GM20000 (cell line): ENCODE data around the gene DHRS13.

ENCODE experiments used
- DNase-seq: peaks from one replicate; pipeline ENCODE4 v3.0.0; 2012; ENCODE audit warnings: low spot score
- TF ChIP-seq, protein P1 (sequence below): IDR thresholded peaks from 2 replicates; pipeline ENCODE4 v1.5.1; 2012; ENCODE audit warnings: mild to moderate bottlenecking, control low read depth; ENCODE audit errors: extremely low read depth, missing control alignments

Gene DHRS13, protein sequence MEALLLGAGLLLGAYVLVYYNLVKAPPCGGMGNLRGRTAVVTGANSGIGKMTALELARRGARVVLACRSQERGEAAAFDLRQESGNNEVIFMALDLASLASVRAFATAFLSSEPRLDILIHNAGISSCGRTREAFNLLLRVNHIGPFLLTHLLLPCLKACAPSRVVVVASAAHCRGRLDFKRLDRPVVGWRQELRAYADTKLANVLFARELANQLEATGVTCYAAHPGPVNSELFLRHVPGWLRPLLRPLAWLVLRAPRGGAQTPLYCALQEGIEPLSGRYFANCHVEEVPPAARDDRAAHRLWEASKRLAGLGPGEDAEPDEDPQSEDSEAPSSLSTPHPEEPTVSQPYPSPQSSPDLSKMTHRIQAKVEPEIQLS

DNA sequence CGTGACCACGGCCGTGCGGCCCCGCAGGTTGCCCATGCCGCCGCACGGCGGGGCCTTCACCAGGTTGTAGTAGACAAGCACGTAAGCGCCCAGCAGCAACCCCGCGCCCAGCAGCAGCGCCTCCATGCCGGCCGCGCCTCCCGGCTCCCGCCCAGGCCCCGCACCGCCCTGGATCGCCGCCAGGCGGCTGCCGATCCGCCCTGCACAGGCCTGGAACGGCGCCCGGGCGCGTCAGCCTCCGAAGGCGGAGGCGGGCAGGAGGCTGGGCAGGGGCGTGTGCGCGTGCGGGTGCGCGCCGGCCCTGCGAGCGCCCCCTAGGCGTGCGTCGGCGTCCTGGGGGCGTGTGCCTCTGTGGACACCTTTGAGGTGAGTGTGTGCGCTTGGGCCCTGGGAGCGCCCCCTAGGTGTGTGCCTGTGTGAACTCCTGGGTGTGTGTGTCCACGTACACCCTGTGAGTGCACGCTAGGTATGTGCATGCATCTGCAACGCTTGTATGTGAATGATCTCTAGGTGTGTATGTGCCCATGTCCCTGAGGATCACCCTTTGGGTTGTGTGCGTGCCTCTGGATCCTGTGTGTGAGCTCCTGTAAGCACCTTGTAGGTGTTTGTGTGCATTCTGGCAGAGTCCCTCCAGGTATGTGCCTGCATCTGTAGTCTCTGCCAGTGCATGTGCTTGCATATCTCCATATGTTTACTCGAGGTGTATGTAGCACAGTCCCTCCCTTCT lies at the start of gene DHRS13:
TSS of gene DHRS13 (minus strand) at position 261 of the 727 bp plus-strand sequence. CDS start at position 126, 135 bp downstream.
- TF ChIP-seq, protein P1, sequence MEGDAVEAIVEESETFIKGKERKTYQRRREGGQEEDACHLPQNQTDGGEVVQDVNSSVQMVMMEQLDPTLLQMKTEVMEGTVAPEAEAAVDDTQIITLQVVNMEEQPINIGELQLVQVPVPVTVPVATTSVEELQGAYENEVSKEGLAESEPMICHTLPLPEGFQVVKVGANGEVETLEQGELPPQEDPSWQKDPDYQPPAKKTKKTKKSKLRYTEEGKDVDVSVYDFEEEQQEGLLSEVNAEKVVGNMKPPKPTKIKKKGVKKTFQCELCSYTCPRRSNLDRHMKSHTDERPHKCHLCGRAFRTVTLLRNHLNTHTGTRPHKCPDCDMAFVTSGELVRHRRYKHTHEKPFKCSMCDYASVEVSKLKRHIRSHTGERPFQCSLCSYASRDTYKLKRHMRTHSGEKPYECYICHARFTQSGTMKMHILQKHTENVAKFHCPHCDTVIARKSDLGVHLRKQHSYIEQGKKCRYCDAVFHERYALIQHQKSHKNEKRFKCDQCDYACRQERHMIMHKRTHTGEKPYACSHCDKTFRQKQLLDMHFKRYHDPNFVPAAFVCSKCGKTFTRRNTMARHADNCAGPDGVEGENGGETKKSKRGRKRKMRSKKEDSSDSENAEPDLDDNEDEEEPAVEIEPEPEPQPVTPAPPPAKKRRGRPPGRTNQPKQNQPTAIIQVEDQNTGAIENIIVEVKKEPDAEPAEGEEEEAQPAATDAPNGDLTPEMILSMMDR = peak; percentile 85
- DNase-seq = peak; percentile 97

DNA sequence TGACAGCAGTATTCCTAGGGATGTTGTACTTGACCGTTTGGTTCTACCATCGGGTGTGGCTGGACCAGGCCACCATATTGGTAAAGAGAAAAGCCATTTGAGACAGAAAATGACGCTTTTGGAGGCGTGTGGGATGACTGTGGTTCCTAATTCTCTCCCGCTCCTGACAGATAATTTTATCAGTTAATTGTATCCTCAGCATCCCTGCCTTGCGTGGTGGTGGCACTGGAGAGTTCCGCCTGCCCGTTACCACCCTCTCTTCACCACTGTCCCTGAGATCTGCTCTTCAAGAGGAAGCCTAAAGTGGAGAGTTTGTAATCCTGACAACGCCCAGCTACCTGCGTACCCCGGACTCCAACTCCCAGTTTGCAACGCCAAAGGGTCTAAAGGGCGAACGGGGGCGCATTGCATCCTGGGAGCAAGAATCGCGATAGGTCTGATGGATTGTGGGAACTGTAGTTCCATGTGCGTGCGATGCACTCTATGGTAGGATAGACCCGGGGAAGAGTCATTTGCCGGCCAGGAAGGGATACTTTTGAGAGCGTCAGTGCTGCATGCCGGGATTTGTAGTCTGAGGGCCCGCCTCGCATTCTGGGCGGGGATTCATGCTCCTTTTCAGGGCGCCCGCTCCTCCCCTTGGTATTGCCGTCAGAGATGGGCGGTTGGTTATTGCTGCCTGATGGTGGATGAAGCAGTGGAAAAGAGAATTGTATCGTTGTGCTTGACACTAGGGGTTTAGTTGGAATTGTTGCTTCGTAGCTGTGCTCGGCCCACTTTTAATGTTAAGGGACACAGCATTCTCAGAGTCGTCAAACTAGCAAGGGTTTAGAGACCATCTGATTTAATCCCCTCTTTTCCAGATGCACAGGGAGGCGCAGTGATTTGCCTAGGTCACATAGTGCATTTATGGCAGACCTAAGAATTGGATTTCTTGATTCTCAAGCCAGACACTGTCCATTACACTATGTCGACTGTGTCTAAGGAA lies 49.4 kb upstream of the DHRS13 start:
- peak; percentile 91 for DNase-seq
- TF ChIP-seq, protein P1 = no peak

DNA sequence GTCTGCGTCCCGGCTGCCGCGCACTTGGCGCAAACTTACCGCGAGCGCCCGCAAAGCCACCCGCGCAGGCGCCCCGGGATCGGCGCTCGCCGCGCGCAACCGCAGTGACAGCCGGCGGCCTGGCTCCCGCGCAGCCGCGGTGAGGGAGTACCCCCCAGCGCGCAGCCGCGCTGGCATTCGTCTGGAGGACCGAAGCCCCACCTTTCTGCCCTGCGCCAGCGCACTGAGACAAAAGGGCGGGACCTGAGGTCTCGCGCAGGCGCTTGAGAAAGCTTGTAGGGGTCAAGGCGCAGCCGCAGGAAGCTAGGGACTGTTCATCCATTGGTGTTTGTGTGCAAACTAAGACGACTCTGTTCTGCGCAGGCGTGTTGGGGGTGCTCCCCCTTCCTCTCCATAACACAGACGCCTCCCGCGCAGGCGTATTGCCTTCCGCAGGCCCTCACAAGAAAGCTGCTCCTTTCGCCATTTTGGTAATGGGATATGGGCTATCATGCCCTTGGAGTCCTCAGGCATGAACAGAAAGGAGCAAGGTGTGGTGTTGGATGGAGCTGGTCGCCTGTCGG lies 48.6 kb upstream of the DHRS13 start, which contains the start of gene PHF12:
TSS of gene PHF12 (minus strand) at position 91 of the 563 bp plus-strand sequence. CDS start 558 bp downstream, outside the sequence.
- TF ChIP-seq, protein P1 = no peak
- DNase-seq = peak; percentile 95

DNA sequence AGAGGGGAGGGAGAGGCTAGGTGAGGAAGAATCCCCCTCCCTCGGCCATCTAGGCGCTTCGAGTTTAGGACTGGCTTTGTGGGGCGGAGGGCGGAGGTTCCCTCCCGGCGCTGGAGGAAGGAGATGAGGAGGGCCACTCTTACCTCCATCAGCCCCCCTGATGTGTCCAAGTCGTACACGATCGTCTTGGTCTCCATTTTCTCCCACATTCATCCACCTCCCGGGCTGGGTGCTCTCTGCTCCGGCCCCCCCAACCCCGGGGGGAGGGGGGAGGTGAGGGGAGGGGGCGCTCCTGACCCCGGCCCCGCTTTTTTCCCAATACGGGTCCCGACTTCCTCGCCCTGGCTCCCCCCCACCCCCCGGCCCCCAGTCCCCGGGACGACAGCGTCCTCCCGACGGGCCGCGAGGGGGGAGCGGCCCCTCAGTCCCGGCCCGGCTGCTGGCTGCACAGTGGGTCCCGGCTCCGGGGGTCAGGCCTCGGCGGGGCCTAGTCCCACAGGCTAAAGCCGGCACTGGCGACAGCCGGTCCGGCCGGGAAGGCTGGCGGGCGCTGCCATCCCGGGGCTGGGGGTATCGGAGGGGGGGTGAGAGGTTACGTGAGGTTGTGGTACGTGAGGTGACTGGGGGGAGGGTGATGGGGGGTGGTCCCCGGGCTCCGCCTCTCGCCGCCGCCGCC lies 48.0 kb upstream of the DHRS13 start:
- DNase-seq = no peak

DNA sequence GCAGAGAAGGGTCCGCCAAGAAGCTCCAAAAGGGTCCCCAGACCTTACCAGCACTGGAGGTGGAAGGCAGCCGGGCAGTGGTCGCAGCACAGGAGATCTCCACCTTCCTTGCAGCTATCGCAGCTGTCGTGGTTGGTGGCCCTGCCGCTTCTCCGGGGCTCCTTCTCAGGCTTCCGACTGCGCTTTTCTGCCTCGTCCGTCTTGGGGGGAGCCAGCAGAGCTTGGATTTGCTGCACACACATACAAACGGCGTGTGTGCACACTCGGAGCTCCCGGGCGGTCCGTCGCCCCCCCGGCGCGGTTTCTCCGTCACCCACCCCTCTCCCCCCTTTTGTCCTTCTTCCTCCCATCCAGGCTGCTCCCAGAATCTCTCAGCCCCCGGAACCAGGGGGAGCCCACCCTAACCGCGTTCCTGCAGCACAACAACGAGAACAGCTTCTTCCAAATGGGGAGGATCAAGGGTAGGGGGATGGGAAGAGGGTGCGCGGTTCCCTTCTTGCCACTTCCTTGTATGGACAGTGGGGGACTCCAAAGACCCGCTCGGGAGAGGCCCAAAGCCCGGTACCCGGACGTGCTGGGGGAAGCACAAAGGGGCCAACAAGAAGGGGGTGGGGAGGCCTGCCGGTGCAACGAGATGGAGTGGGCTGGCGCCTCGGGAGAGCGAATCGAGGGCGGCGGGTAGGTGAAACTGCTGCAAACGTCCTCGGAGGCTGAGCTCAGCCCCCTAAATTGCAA lies 47.3 kb upstream of the DHRS13 start:
- TF ChIP-seq, protein P1 = no peak
- peak; percentile 49 for DNase-seq

More for the DNA sequence above, 48.0 kb upstream of the DHRS13 start:
- TF ChIP-seq, protein P1 = no peak
